Measurements from ENCODE around the gene GBGT1.

GBGT1 gene

DNA sequence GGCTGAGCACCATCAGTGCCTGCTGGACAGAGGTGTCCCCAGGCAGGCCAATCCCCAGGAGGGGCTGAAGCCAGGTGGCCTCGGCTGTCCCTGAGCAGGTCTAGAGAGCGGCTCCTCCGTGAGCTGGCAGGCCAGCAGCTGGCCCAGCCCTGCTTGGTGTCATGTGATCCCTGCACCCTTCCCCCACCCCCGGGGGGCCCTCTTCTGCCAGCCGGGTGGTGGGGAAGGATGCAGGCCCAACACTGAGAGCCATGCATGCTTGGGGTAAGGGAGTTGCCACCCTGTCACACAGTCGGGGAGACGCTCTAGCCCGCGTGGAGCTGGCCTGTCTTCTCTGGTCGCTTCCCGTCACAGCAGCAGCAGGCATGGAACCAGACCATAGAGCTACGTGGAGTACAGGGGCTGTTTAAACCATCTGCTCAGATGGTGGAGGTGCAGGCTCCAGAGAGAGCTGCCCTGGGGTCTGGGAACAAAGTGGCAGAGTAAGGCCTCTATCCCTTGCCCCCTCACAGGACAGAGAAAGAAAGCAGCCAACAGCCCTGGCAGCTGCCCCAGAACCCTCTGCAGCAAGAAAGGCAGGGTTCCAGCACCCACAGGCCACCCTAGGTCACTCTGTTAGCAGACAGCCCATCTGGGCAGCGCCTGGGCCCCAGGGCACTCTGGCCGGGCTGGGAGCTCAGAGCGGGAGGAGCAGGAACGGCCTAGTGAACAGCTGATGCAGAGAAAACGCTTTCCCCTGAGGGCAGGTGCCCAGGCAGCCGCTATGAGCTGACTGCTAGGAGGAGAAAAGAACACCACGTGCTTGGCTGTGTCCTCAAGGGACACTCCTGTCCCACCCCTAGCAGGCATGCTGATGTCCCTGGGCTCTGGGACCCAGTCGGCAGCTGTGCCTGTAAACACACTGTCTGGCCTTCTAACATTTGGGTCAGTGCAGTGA, 49.5 kb downstream of the GBGT1 start:
- DNase-seq: no peak

DNA sequence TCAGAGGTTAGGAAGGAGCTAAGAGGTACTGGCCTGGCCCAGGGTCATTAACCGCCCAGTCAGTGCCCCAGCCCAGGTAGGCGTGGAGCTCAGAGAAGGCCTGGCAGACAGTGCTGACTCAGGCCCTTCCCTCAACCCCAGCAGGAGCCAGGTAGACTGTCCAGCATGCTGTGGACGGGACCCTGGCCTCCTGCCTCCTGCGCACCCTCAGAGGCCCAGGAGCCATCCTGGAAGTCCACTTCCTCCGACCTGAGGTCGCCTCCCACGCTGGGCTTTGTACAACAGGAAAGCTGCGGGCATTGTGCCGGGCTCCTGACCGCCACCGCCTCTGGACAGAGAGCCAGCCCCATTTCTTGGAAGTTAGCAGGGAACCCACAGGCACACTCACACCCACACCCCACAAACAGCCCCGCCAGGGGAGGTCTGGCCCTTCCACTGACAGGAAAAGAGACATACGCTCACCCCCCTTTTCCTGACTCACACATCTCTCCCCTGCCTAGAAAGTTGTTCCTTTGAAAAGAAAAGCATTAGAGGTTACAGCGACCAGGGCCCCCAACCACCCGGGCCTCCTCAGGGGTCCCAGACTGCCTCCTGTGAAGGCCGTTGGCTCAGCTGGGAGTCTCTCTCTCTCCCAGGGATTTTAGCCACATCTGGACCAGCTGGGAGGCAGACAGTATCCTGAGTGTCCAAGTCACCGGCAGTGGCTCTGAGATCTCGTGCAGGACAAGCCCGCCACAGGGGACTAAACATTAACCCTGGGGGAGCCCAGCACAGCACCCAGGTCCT, 50.4 kb downstream of the GBGT1 start:
- peak in 1 of 2 experiments; percentile 49 for DNase-seq

DNA sequence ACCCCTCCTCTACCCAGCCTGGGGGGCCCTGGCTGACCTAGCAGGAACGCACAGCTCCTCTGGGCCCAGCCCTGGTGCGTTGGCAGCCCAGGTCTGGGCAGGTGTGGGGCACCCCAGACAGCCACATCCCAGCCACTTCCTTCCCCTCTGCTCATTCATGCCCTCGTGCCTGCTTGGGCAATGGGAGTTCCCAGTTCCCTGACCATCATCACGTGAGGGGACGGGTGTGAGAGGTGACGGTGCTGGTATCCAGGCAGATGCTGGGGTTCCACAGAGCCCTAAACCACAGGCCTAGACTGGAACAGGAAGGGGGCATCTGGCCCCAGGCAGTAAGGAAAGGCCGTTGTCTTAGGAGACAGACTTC, 51.1 kb downstream of the GBGT1 start:
- DNase-seq: no peak

DNA sequence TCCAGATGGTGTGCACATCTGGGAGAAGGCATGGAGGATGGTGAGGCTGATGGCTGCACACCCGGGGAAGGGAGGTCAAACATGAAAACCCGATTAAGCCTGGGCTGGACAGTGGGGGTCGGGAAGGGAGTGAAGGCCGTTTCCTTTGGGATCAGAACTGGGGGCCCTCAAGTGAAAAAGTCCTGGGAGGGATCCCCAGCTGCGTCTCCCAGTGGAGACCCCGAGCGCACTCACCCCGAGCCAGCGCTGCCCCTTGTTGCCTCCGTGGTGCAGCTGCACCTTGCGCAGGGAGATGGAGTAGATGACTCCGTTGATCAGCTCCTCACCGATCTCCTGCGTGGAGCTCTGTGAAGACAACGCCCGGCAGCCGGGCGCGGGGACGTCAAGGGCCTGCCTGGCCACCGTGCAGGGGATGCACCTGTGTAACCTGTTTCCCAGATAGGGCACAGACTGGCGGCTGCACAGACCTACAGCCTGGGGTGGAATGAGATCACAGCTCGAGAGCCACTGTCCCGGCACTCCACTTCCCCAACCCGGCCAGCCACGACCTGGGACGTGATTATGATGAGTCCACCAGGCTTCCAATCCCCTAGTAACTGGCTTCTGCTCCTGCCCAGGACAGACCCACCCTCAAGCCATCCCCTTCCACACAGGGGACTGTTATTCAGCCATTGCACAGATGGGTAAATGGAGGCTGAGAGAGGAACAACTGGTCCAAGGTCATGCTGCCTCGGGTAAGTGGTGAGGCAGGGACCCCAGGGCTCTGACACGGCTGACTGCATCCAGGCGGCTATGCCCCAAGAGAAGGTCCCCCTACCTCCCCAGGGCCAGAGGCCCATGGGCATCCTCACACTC, 51.7 kb downstream of the GBGT1 start:
- DNase-seq: no peak

DNA sequence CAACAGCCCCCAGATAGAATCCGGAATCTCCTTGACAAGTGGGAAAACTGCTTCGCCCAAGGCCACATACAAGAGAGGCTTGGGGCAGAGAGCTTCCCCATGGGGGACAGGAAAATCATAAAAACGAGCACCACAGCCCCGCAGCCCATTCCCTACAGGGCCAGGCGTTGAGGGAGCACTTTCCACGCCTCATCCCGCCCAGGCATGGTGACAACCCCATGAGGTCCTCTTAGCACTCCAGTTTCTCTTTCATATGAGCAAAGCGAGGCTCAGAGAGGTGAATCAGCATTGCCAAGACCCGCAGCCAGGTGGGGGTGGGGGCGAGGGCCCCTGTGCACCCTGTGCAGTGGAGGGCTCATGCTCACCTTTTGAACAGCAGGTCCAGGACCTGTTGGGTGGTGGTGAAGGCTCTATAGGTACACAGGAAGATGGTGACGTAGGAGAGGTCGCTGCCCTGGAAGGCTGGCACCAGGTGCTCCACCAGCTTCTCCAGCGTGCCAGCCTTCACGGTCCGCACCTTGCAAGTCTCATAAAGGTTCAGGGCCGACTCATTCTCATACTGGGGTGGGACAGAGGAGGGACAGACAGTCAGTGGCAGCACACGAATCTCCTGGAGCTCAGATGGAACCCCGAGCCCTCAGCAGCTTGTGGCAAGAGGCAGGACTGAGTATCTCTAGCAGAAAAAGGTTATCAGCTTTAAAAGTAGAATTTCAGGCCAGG, 53.6 kb downstream of the GBGT1 start:
- no peak for DNase-seq

DNA sequence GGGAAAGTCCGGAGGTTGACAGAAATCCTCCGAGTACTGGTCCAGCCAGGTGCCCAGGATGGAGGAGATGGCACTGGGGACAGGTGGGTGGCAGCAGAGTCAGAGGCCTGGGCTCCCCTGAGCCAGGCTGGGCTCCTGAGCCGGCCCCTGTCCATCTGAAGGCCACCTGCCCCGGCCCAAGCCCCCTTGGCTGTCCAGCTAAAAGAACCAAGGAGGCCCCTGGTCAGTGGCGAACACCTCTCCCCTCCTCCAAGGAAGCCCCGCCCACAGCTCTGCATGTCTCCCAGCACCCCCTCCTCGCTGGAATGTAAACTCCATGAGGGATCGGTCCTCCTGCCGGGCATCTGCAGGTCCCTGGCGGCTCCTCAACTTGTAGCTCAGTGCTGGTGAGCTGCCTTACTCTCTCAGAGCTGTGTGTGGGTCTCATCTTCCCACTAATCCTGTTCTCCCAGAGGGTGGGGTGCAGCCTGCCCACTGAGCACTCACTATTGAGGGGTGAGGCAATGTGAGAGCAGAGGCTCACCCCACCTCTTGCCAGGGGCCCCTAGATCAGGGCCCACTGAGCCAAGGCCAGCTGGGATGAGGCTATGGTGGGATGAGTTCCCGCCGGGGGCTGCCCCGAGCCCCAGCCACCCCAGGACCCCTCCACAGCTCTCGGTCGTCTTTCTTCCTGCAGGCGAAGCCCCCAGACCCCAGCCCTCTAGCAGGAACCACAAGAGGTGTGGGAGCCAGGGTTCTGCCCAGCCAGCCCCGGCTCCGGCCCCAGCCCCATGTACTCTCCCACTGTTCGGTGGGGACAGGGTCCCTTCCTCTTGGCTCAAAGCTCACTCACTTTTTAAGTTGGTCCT, 54.7 kb downstream of the GBGT1 start:
- no peak for DNase-seq

DNA sequence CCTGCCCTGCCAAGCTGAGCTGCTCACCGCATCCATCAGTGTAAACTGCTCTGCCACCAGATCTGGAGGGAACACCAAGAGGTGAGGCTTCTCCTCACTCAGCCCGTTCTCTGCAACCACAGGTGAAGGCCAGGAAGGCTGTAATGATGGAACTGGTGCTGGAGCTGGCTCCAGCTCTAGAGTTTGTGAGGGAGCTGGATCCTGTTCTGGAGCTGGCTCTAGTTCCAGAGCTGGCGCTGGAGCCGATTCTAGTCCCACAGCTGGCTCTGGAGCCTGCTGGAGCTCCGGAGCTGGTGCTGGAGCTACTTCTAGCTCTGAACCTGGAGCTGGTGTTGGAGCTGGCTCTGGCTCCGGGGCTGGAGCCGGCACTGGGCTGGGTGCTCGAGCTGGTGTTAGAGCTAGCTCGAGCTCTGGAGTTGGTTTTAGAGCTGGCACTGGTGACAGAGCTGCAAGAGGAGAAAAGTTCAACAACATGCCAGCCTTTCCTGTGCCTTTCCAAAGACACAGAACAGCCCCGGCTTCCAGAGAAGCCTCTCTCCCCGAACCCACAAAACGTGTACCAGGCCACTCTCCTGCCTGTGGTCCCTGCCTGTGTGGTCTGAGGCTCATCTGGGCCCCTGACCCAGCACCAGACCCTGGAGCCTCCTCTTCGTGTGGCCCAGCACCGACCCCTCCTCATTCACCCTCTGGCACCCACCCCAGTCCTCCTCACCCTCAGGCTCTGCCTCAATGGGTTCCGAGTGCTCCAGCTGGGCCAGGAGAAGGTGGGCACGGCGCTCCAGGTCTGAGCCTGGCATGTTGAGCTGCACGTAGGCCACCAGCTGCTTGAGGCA, 55.5 kb downstream of the GBGT1 start:
- no peak for DNase-seq

DNA sequence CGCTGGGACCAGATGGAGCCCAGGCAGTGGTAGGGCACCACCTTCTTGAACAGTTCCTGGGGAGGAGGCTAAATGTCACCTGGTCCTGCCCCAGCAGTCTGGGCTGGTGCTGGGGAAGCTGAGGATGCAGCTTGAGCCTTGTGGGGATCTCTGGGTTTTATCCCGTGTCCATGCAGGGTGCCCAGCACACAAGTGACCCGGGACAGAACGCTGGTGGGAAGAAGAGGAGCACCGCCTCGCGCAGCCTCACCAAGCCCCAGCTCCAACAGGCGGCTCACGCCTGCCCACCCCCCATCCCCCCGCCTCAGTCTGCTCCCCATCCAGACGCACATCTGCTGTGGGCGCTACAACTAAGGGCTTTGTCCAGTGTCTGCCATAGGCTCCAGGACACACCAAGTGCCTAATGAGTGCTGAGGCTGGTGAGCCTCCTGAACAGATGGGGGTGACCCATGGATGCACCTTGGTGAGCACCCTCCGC, 56.4 kb downstream of the GBGT1 start:
- no peak for DNase-seq

DNA sequence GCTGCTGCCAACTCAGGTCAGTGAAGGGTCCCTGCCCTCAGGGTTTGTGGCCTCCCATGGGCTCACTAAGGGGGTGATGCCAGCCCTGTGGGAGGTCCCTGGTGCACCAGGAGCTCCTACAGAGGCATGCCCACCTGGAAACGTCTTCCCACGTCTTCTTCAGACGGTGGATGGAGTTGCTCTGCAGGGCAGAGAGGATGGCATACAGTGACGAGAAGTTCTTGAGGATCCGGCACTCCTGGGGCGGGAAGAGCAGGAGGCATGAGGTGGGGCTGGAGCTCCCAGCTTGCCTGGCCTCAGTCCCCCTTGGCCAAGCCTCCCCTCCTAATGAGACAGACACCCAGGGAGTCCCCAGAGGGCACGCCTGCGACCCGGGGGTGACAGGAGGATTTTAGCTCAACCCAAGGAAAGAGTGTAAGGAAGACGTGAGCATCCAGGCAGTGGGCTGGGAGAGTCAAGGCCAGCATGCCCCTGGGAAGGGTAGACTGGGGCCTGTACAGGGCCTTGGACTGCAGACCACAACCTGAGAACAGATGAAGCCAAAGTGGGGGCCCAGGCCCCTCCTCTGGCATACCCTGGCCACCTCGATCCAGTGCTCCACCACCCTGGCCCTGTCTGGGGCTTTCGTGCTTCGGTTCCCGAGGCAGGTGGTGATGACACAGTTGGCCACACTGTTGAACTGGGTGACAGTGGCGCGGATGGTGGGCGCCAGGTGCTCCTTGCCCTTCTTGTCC, 57.0 kb downstream of the GBGT1 start:
- DNase-seq: no peak

DNA sequence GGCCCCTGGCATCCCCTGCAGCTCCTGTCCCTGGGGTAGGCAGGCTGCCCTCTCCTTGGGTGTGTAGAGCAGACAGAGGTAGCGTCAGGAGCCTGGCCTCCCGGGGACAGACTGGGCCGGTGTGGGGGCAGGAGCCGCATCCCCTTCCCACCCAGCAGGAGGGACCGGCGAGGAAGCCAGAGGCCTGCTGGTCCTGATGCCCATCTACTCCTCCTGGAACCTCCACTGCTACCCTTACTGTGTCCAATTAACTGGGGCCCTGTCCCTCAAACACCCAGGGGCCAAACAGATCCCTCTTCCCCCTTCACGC, 58.3 kb downstream of the GBGT1 start:
- DNase-seq: no peak

DNA sequence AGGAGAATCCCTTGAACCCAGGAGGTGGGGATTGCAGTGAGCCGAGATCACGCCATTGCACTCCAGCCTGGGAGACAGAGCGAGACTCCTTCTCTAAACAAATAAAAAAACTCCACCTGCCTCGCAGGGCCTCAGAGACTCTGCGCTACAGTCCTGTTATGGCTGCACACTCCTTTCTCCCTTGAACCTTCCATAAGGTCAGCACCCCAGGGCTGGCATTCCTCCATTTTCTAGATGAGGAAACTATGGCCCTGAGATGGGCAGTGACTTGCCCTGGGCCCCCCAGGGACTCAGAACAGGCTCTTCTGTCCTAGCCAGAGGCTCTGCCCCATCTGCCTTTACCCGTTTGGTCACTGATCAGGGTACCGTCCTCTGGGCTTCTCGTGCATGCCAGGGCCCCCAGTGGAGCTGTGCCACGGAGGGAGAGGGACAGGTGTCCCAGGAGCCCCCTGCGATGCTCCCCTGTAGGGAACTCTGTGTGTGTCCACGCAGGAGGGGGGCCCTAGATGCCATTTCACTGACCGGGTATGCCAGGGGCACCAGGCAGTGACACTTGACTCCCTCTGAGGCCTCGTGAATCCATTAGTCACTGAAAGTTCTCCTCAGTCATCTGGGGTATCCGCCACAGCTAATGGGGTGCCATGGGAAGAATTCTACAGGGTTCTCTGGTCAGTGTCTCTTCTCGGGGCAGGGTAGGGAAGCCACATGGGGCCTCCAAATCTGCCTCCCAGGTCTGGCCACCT, 58.8 kb downstream of the GBGT1 start:
- no peak for DNase-seq

DNA sequence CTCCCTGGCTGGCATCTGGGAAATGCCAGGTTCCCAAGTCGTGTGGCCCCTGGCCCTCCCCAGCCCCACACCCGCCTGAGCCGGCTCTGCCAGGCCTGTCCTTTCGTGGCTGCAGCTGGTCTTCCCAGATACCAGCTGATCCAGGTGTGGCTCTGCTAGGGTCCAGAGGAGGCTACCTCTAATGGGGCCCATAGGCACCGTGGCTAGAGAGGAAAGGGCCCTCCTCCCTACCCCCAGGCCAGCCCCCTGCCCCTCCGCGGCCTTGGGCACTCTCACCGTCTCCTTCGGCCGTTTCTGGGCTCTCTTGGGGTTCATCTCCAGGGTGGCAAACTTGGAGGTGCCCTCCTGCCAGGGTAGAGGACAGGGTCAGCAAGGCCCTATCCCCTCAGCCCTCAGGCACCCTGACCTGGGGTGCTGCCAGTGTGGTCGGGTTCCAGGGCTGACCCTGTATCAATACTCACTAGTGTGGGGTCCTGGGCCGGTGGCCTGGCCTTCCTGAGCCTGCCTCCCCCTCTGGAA, 59.7 kb downstream of the GBGT1 start:
- DNase-seq: no peak

DNA sequence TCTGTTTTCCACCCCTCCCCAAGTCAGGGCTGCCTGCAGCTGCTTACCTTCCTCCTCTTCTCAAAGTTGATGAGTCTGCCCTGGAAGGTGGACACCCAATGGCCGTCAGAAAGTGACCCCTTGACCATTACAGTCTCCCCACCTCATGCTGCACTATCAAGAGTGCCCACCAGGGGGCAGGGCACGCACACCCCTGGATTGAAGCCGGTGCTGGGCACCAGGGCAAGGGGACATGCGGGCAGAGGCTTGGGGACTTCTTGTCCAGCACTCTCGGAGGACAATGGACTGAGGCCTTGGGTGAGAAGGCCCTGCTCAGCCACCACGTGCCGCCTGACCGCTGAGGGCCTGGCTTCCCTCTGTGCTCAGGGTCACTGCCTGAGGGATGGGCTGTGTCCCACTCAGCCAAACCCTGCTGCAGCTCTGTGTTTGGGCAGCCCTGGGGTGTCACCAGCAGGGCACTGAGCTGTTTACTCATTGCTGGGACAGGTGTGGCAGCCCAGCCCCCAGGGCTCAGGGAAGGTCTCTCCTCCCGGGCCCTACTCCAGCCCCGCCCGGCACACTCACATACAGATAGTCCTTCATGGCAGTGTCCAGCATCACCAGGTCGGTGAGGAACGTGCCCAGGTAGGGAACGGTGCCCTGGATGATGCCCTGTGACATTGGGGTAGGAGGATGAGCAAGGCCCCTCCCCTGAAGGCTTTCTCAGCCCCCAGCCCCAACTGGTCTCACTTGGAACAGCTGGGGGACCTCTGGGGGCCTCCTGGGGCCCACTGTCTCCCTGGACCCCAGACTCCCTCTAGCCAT, 60.3 kb downstream of the GBGT1 start:
- DNase-seq: peak; percentile 68 to 72

Measured in activated T-cell treated with anti-CD3 and anti-CD28 coated beads, Interleukin-2, amount 50 U/mL, for 48 hours (primary cell).